AG04450 (cell line): ENCODE measurements around the gene GJB4. TPM values are rescaled to one million over a fixed set of nuclear protein-coding genes. Genes with fewer than 3 reads are reported as not detected.

Experiments
- CTCF ChIA-PET: fragments of 300-600, 350-600 bp; formaldehyde crosslinking; extraction: SDS; loops from one replicate; lab custom pipeline; 2022; ENCODE audit warnings: antibody characterized with exemption, inconsistent platforms; lab: Charles Lee
- POLR2A ChIA-PET: fragments of 350-600 bp; formaldehyde crosslinking; extraction: SDS; loops from one replicate; lab custom pipeline; 2021; ENCODE audit warnings: antibody characterized with exemption, inconsistent platforms; lab: Yijun Ruan, JAX
- DNase-seq: peaks from one replicate; pipeline ENCODE4 v3.0.0-alpha.2; 2011; ENCODE audit warnings: low read depth, low spot score
- H3K27ac ChIP-seq: one replicate; pipeline ENCODE4 v1.5.1; 2012; ENCODE audit warnings: low read depth, low read length, control low read depth
- H3K27me3 ChIP-seq: one replicate; pipeline ENCODE4 v1.6.0; 2012; ENCODE audit warnings: low read length; ENCODE audit not compliant: control insufficient read depth, insufficient read depth
- H3K4me3 ChIP-seq: 2 replicates; pipeline ENCODE4 v1.5.1; 2011; ENCODE audit warnings: mild to moderate bottlenecking, low read depth, low read length, control low read depth
- H3K9me3 ChIP-seq: 2 replicates; pipeline ENCODE4 v1.5.1; 2012; ENCODE audit warnings: low read length; ENCODE audit not compliant: control insufficient read depth, insufficient read depth
- CTCF ChIP-seq: IDR thresholded peaks from 2 replicates; pipeline ENCODE4 v1.5.1; 2011; ENCODE audit warnings: low read depth, low read length, control low read depth, inconsistent platforms
- polyA plus RNA-seq: library from polyadenylated mRNA; depleted of rRNA; stranded (reverse); fragments of >200 nt; gene quantifications from 2 replicates; pipeline ENCODE4 v1.2.3, GENCODE V29; 2011

GJB4 gene
- polyA plus RNA-seq, 1 experiment: not detected

- DNase-seq: no peak
- Histone ChIP-seq H3K27ac (no peak overlapping the region), H3K4me3 (no peak overlapping the region), H3K27me3 (peaks cover 15% of the 10 kb centered on the region), H3K9me3 (no peaks in the 10 kb centered on the region)
- TF ChIP-seq CTCF: no peak
- CTCF ChIA-PET: interaction anchor here (0.7 to 1.4 kb wide), 2 partner anchors 13 to 799 kb away, joined by 3 to 4 read pairs; no protein-coding TSS in a partner anchor
- POLR2A ChIA-PET: no interaction called here
These were observed 19.2 kb upstream of the GJB4 start for GRCh38 chr1:34740161-34740868.

- Histone ChIP-seq H3K27ac (no peak overlapping the region), H3K4me3 (no peak overlapping the region), H3K27me3 (peaks cover 18% of the 10 kb centered on the region), H3K9me3 (no peaks in the 10 kb centered on the region)
- ChIA-PET CTCF (interaction anchor here (0.6 to 3.8 kb wide), 26 partner anchors 8 to 1114 kb away, joined by 3 to 57 read pairs (median 4); partner anchors contain the start of genes GJB5 and SMIM12), POLR2A (no interaction called here)
- DNase-seq: peak; percentile 7
- peak; percentile 90 for TF ChIP-seq CTCF
These were observed 16.8 kb upstream of the GJB4 start for GRCh38 chr1:34742667-34743270.

- Histone ChIP-seq H3K27ac (no peak overlapping the region), H3K9me3 (no peaks in the 10 kb centered on the region), H3K27me3 (peaks cover 18% of the 10 kb centered on the region), H3K4me3 (no peak overlapping the region)
- no peak for TF ChIP-seq CTCF
- CTCF ChIA-PET: interaction anchor here (0.6 to 3.8 kb wide), 20 partner anchors 7 to 1111 kb away, joined by 3 to 57 read pairs (median 4); partner anchors contain the start of genes GJB4 and SMIM12
- no peak for DNase-seq
- POLR2A ChIA-PET: no interaction called here
These were observed 15.8 kb upstream of the GJB4 start for GRCh38 chr1:34743775-34744174.

GRCh38 chr1:34744851-34745250 is 14.7 kb upstream of the GJB4 start:
- Histone ChIP-seq H3K9me3 (no peaks in the 10 kb centered on the region), H3K27ac (no peak overlapping the region), H3K4me3 (no peak overlapping the region), H3K27me3 (peaks cover 18% of the 10 kb centered on the region)
- POLR2A ChIA-PET: no interaction called here
- CTCF ChIA-PET: interaction anchor here (0.8 to 3.8 kb wide), 5 partner anchors 10 to 1112 kb away, joined by 3 to 57 read pairs (median 4); partner anchors contain the start of gene GJB4
- TF ChIP-seq CTCF: no peak
- DNase-seq: no peak

- no peak overlapping the region for H3K27ac ChIP-seq
- TF ChIP-seq CTCF: no peak
- CTCF ChIA-PET: interaction anchor here (0.9 kb wide), 1 partner anchor 114 kb away, joined by 3 read pairs; the partner anchor contains the start of gene SMIM12
- peaks cover 15% of the 10 kb centered on the region for H3K27me3 ChIP-seq
- no peaks in the 10 kb centered on the region for H3K9me3 ChIP-seq
- POLR2A ChIA-PET: no interaction called here
- H3K4me3 ChIP-seq: no peak overlapping the region
- DNase-seq: no peak
These were observed 13.9 kb upstream of the GJB4 start for GRCh38 chr1:34745666-34746065.
